D721Med (cell line): ENCODE measurements around the gene IDH1.

ENCODE experiments used
- DNase-seq: peaks from one replicate; pipeline ENCODE4 v3.0.0; 2011; ENCODE audit warnings: low spot score; ENCODE audit not compliant: insufficient read length
- FAIRE-seq: peaks from 2 replicates; lab custom pipeline; 2011; peaks lifted over from hg19 to GRCh38; lab: Jason Lieb, UNC
- CTCF ChIP-seq: IDR thresholded peaks from 2 replicates; pipeline ENCODE4 v1.5.1; 2012; ENCODE audit warnings: mild to moderate bottlenecking, control low read depth; ENCODE audit not compliant: insufficient read depth; ENCODE audit errors: missing control alignments

The IDH1 gene

GRCh38 chr2:208256192-208256782 lies 1.4 kb upstream of the IDH1 start:
- DNase-seq (no peak), FAIRE-seq (no peak)
- peak; percentile 25 for TF ChIP-seq CTCF

- DNase-seq (no peak), FAIRE-seq (no peak)
- no peak for TF ChIP-seq CTCF
Measured at GRCh38 chr2:208255557-208256106, 761 bp upstream of the IDH1 start.

- peak; percentile 69 for DNase-seq
- FAIRE-seq, result no peak
- peak; percentile 62 for TF ChIP-seq CTCF
Measured at GRCh38 chr2:208254118-208254870, 577 bp downstream of the IDH1 start.

GRCh38 chr2:208253600-208254117 lies 1.2 kb downstream of the IDH1 start:
- DNase-seq (no peak), FAIRE-seq (no peak)
- TF ChIP-seq CTCF, result no peak

- no peak for TF ChIP-seq CTCF
- no peak for DNase-seq
- no peak for FAIRE-seq
Measured at GRCh38 chr2:208252716-208253492, 2.0 kb downstream of the IDH1 start.

- FAIRE-seq (no peak), DNase-seq (no peak)
- TF ChIP-seq CTCF, result no peak
Measured at GRCh38 chr2:208251098-208251497, 3.8 kb downstream of the IDH1 start.
